Esophagus squamous epithelium (tissue), 4 donors: ENCODE results near the gene MGAT4C.

Experiments used
- POLR2A ChIP-seq, 4 donors: fragments of 450-650 bp; IDR thresholded peaks; one replicate each; pipeline ENCODE4 v1.6.1; 2017; ENCODE audit warnings: antibody characterized with exemption in 4 of 4, mild to moderate bottlenecking in 4 of 4, moderate library complexity in 3 of 4
- TF ChIP-seq, protein P1 (sequence below), 6 experiments: fragments of 450-650 bp in 4 of 6; fragments of 200-600 bp in 2 of 6; sonication (generic) in 2 of 6; IDR thresholded peaks; one replicate each; pipeline ENCODE4 v1.5.1; 2016 to 2019; ENCODE audit warnings: antibody characterized with exemption in 6 of 6, mild to moderate bottlenecking in 4 of 6, moderate library complexity in 4 of 6

GRCh38 chr12:85996280-85996679 is 259.9 kb downstream of the MGAT4C start:
- TF ChIP-seq POLR2A (IDR thresholded peaks at IDR 0.05), result no peak
- TF ChIP-seq, protein P1, sequence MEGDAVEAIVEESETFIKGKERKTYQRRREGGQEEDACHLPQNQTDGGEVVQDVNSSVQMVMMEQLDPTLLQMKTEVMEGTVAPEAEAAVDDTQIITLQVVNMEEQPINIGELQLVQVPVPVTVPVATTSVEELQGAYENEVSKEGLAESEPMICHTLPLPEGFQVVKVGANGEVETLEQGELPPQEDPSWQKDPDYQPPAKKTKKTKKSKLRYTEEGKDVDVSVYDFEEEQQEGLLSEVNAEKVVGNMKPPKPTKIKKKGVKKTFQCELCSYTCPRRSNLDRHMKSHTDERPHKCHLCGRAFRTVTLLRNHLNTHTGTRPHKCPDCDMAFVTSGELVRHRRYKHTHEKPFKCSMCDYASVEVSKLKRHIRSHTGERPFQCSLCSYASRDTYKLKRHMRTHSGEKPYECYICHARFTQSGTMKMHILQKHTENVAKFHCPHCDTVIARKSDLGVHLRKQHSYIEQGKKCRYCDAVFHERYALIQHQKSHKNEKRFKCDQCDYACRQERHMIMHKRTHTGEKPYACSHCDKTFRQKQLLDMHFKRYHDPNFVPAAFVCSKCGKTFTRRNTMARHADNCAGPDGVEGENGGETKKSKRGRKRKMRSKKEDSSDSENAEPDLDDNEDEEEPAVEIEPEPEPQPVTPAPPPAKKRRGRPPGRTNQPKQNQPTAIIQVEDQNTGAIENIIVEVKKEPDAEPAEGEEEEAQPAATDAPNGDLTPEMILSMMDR (IDR thresholded peaks at IDR 0.05), result no peak
